ENCODE data around the gene SEC16B. TPM values are rescaled to one million over a fixed set of nuclear protein-coding genes. Genes with fewer than 3 reads are reported as not detected.
"Not testable (repeated sequence)": the region's sequence is repeated elsewhere in the genome, so short reads cannot be mapped to it uniquely, and the experiment has no call there.

SEC16B gene
- total and polyA plus RNA-seq, 2 experiments from 2014 or later = 0.53 to 0.63 TPM

GRCh38 chr1:177998696-177999631, 29.1 kb upstream of the SEC16B start:
- Histone ChIP-seq H3K27me3 (no peaks in the 10 kb centered on the region), H3K36me3 (no peaks in the 10 kb centered on the region), H3K4me3 (no peak overlapping the region), H3K27ac (no peak overlapping the region), H3K4me1 (ENCODE audit: low read depth) (peaks cover 9% of the 10 kb centered on the region), H3K9me3 (ENCODE audit: low read depth) (no peaks in the 10 kb centered on the region)
- TF ChIP-seq CTCF (IDR thresholded peaks at IDR 0.05; ENCODE audit: low read depth, low read length) = no peak
- no peak for DNase-seq (ENCODE audit: low read depth in 1 of 2, low spot score in 1 of 2)

GRCh38 chr1:177996957-177997356, 27.1 kb upstream of the SEC16B start:
- no peaks in the 10 kb centered on the region for H3K36me3 ChIP-seq
- H3K4me1 ChIP-seq (ENCODE audit: low read depth) = peaks cover 9% of the 10 kb centered on the region
- DNase-seq (ENCODE audit: low read depth in 1 of 2, low spot score in 1 of 2) = no peak
- no peaks in the 10 kb centered on the region for H3K9me3 ChIP-seq (ENCODE audit: low read depth)
- no peak overlapping the region for H3K4me3 ChIP-seq
- no peak for TF ChIP-seq CTCF (IDR thresholded peaks at IDR 0.05; ENCODE audit: low read depth, low read length)
- no peak overlapping the region for H3K27ac ChIP-seq
- H3K27me3 ChIP-seq = no peaks in the 10 kb centered on the region

- no peaks in the 10 kb centered on the region for H3K9me3 ChIP-seq (ENCODE audit: low read depth)
- no peaks in the 10 kb centered on the region for H3K27me3 ChIP-seq
- no peak overlapping the region for H3K4me3 ChIP-seq
- TF ChIP-seq CTCF (IDR thresholded peaks at IDR 0.05; ENCODE audit: low read depth, low read length) = no peak
- peaks cover 9% of the 10 kb centered on the region for H3K4me1 ChIP-seq (ENCODE audit: low read depth)
- no peak overlapping the region for H3K27ac ChIP-seq
- no peaks in the 10 kb centered on the region for H3K36me3 ChIP-seq
- no peak for DNase-seq (ENCODE audit: low read depth in 1 of 2, low spot score in 1 of 2)
These were observed 25.5 kb upstream of the SEC16B start for GRCh38 chr1:177995369-177995768.

- H3K4me1 ChIP-seq (ENCODE audit: low read depth); H3K27ac ChIP-seq; DNase-seq (ENCODE audit: low read depth in 1 of 2, low spot score in 1 of 2); H3K9me3 ChIP-seq (ENCODE audit: low read depth); H3K4me3 ChIP-seq; H3K27me3 ChIP-seq; H3K36me3 ChIP-seq: not testable (repeated sequence)
These were observed 16.4 kb upstream of the SEC16B start for GRCh38 chr1:177986281-177986680.

- H3K27me3 ChIP-seq = no peaks in the 10 kb centered on the region
- no peak overlapping the region for H3K4me3 ChIP-seq
- H3K36me3 ChIP-seq = no peaks in the 10 kb centered on the region
- no peak for DNase-seq (ENCODE audit: low read depth in 1 of 2, low spot score in 1 of 2)
- no peak for TF ChIP-seq CTCF (IDR thresholded peaks at IDR 0.05; ENCODE audit: low read depth, low read length)
- H3K9me3 ChIP-seq (ENCODE audit: low read depth) = no peaks in the 10 kb centered on the region
- no peak overlapping the region for H3K27ac ChIP-seq
- H3K4me1 ChIP-seq (ENCODE audit: low read depth) = no peaks in the 10 kb centered on the region
These were observed 14.9 kb upstream of the SEC16B start for GRCh38 chr1:177984761-177985160.

GRCh38 chr1:177984136-177984525, 14.3 kb upstream of the SEC16B start:
- TF ChIP-seq CTCF (IDR thresholded peaks at IDR 0.05; ENCODE audit: low read depth, low read length) = no peak
- Histone ChIP-seq H3K27me3 (no peaks in the 10 kb centered on the region), H3K9me3 (ENCODE audit: low read depth) (no peaks in the 10 kb centered on the region), H3K27ac (no peak overlapping the region), H3K36me3 (no peaks in the 10 kb centered on the region), H3K4me1 (ENCODE audit: low read depth) (no peaks in the 10 kb centered on the region), H3K4me3 (no peak overlapping the region)
- peak; percentile 48 to 96 for DNase-seq (ENCODE audit: low read depth in 1 of 2, low spot score in 1 of 2)

All from cardiac muscle cell (in vitro differentiated cells and primary cell).